ENCODE measurements around the gene TYW1B. TPM values are rescaled to one million over a fixed set of nuclear protein-coding genes. Genes with fewer than 3 reads are reported as not detected.
"Not testable (repeated sequence)": the region's sequence is repeated elsewhere in the genome, so short reads cannot be mapped to it uniquely, and the experiment has no call there.

TYW1B gene
- total and polyA plus RNA-seq, 2 of the 4 experiments (the other 2 are of a cell fraction) = 1.0 to 1.8 TPM

GRCh38 chr7:72780289-72780894 is 47.6 kb downstream of the TYW1B start:
- WGBS, 2 experiments (ENCODE audit: extremely low coverage in 2 of 2, insufficient read length in 1 of 2) = 14% methylated on average over 1 of the region's 5 CpGs; no CpG with 5 or more reads in 1 of the 2 experiments
- H4K91ac ChIP-seq (ENCODE audit: insufficient read depth, low read depth, low read length); H2AFZ ChIP-seq (replicated peaks; ENCODE audit: low read length, poor library complexity); H3K23ac ChIP-seq (ENCODE audit: low read depth, low read length); H3K27ac ChIP-seq (ENCODE audit: insufficient read depth, low read length); H4K8ac ChIP-seq (ENCODE audit: low read depth in 2 of 2, low read length in 2 of 2); H3K4me2 ChIP-seq (ENCODE audit: low read depth, low read length); H2BK15ac ChIP-seq (ENCODE audit: low read depth, low read length); H3K27me3 ChIP-seq (ENCODE audit: control insufficient read depth, insufficient read depth, low read length); H2BK20ac ChIP-seq (ENCODE audit: low read depth, low read length); H3K14ac ChIP-seq (replicated peaks; ENCODE audit: low read depth, low read length); H2AK9ac ChIP-seq (replicated peaks; ENCODE audit: low read depth, low read length, poor library complexity); H3K36me3 ChIP-seq (ENCODE audit: control insufficient read depth, insufficient read depth, low read length); H3K56ac ChIP-seq (ENCODE audit: extremely low read depth, insufficient read depth, low read length); H3K4ac ChIP-seq (ENCODE audit: low read depth, low read length); H4K5ac ChIP-seq (ENCODE audit: low read depth, low read length); H2AK5ac ChIP-seq (ENCODE audit: low read depth, low read length); H3K79me1 ChIP-seq (ENCODE audit: low read depth in 1 of 2, low read length in 2 of 2); H3K9me3 ChIP-seq (ENCODE audit: control insufficient read depth, insufficient read depth, low read length); H2BK120ac ChIP-seq (ENCODE audit: low read depth, low read length); dilution Hi-C loops (cut with HindIII; ENCODE audit: low sequenced_read_pairs, unreplicated experiment); BruUV-seq (replicated peaks); CTCF ChIA-PET; H3K18ac ChIP-seq (ENCODE audit: low read depth, low read length); H3K9me1 ChIP-seq (ENCODE audit: insufficient read depth, low read length); DNase-seq; ATAC-seq (ENCODE audit: low read depth); POLR2A ChIA-PET (ENCODE audit: unreplicated experiment); H4K20me1 ChIP-seq (ENCODE audit: insufficient read depth, low read length); H3K4me3 ChIP-seq (ENCODE audit: insufficient read depth, low read depth, low read length); intact Hi-C loops (cut with micrococcal nuclease); H3K9ac ChIP-seq (ENCODE audit: low read depth, low read length); H3K4me1 ChIP-seq (ENCODE audit: control insufficient read depth, insufficient read depth, low read length); H2BK5ac ChIP-seq (ENCODE audit: low read depth, low read length, poor library complexity, severe bottlenecking): not testable (repeated sequence)
- in situ Hi-C loops (cut with MboI; ENCODE audit: low sequenced_read_pairs) = loop anchor here (25.0 kb wide), 1 partner anchor 1918 kb away; no protein-coding TSS in a partner anchor

- intact Hi-C loops (cut with micrococcal nuclease); H2BK20ac ChIP-seq (ENCODE audit: low read depth, low read length); H4K91ac ChIP-seq (ENCODE audit: insufficient read depth, low read depth, low read length); H2BK120ac ChIP-seq (ENCODE audit: low read depth, low read length); H2AFZ ChIP-seq (replicated peaks; ENCODE audit: low read length, poor library complexity); H3K18ac ChIP-seq (ENCODE audit: low read depth, low read length); H3K79me1 ChIP-seq (ENCODE audit: low read depth in 1 of 2, low read length in 2 of 2); H3K4me2 ChIP-seq (ENCODE audit: low read depth, low read length); H3K27me3 ChIP-seq (ENCODE audit: control insufficient read depth, insufficient read depth, low read length); H3K9me3 ChIP-seq (ENCODE audit: control insufficient read depth, insufficient read depth, low read length); H3K4me1 ChIP-seq (ENCODE audit: control insufficient read depth, insufficient read depth, low read length); DNase-seq; H2AK9ac ChIP-seq (replicated peaks; ENCODE audit: low read depth, low read length, poor library complexity); H3K23ac ChIP-seq (ENCODE audit: low read depth, low read length); ATAC-seq (ENCODE audit: low read depth); H4K5ac ChIP-seq (ENCODE audit: low read depth, low read length); H3K56ac ChIP-seq (ENCODE audit: extremely low read depth, insufficient read depth, low read length); H3K4me3 ChIP-seq (ENCODE audit: insufficient read depth, low read depth, low read length); H4K8ac ChIP-seq (ENCODE audit: low read depth in 2 of 2, low read length in 2 of 2); BruUV-seq (replicated peaks); H3K9ac ChIP-seq (ENCODE audit: low read depth, low read length); H2BK15ac ChIP-seq (ENCODE audit: low read depth, low read length); H2AK5ac ChIP-seq (ENCODE audit: low read depth, low read length); POLR2A ChIA-PET (ENCODE audit: unreplicated experiment); H3K9me1 ChIP-seq (ENCODE audit: insufficient read depth, low read length); H4K20me1 ChIP-seq (ENCODE audit: insufficient read depth, low read length); dilution Hi-C loops (cut with HindIII; ENCODE audit: low sequenced_read_pairs, unreplicated experiment); H3K14ac ChIP-seq (replicated peaks; ENCODE audit: low read depth, low read length); H3K4ac ChIP-seq (ENCODE audit: low read depth, low read length); CTCF ChIA-PET; H3K27ac ChIP-seq (ENCODE audit: insufficient read depth, low read length); H3K36me3 ChIP-seq (ENCODE audit: control insufficient read depth, insufficient read depth, low read length); H2BK5ac ChIP-seq (ENCODE audit: low read depth, low read length, poor library complexity, severe bottlenecking): not testable (repeated sequence)
- WGBS, 2 experiments (ENCODE audit: extremely low coverage in 2 of 2, insufficient read length in 1 of 2) = no CpG with 5 or more reads among the region's 2 CpGs
- in situ Hi-C loops (cut with MboI; ENCODE audit: low sequenced_read_pairs) = loop anchor here (25.0 kb wide), 1 partner anchor 1915 kb away; no protein-coding TSS in a partner anchor
Measured at GRCh38 chr7:72777167-72777566, 50.8 kb downstream of the TYW1B start.

All from IMR-90 (cell line).